Liver (tissue), 9 donors: ENCODE results near the gene ATAD1. TPM values are rescaled to one million over a fixed set of nuclear protein-coding genes. Genes with fewer than 3 reads are reported as not detected.

ENCODE experiments used
- DNase-seq: peaks from one replicate; pipeline ENCODE4 v3.0.0-alpha.2; 2017; ENCODE audit warnings: low spot score
- H3K27ac ChIP-seq, 2 donors: one replicate each; pipeline ENCODE4 v1.7.0; 2013; ENCODE audit warnings: inconsistent platforms in 2 of 2, low read length in 2 of 2, control low read depth in 1 of 2, low read depth in 1 of 2, mild to moderate bottlenecking in 1 of 2
- H3K27me3 ChIP-seq, 4 donors: one replicate each; pipeline versions ENCODE4 v1.6.1 to v1.7.0; 2013; ENCODE audit warnings: low read length in 3 of 4, inconsistent platforms in 1 of 4, mild to moderate bottlenecking in 1 of 4, moderate library complexity in 1 of 4; ENCODE audit not compliant: control insufficient read depth in 4 of 4, insufficient read depth in 4 of 4
- H3K36me3 ChIP-seq, 4 donors: one replicate each; pipeline versions ENCODE4 v1.6.1 to v1.7.0; 2013; ENCODE audit warnings: low read length in 3 of 4, mild to moderate bottlenecking in 3 of 4, low read depth in 1 of 4, moderate library complexity in 1 of 4; ENCODE audit not compliant: control insufficient read depth in 4 of 4, insufficient read depth in 3 of 4
- H3K4me1 ChIP-seq, 4 donors: one replicate each; pipeline versions ENCODE4 v1.6.1 to v1.7.0; 2013; ENCODE audit warnings: low read length in 3 of 4, mild to moderate bottlenecking in 3 of 4, moderate library complexity in 1 of 4; ENCODE audit not compliant: control insufficient read depth in 4 of 4, insufficient read depth in 4 of 4
- H3K4me3 ChIP-seq, 3 donors: one replicate each; pipeline versions ENCODE4 v1.6.1 to v1.7.0; 2013; ENCODE audit warnings: low read length in 3 of 3, control low read depth in 1 of 3, low read depth in 1 of 3, mild to moderate bottlenecking in 1 of 3
- H3K9ac ChIP-seq, 2 donors: one replicate each; pipeline ENCODE4 v1.7.0; 2013; ENCODE audit warnings: low read length in 2 of 2, mild to moderate bottlenecking in 2 of 2, moderate library complexity in 2 of 2, control low read depth in 1 of 2, low read depth in 1 of 2
- H3K9me3 ChIP-seq, 4 donors: one replicate each; pipeline versions ENCODE4 v1.6.1 to v1.7.0; 2013; ENCODE audit warnings: low read length in 3 of 4; ENCODE audit not compliant: control insufficient read depth in 4 of 4
- EGR1 ChIP-seq, 2 donors: IDR thresholded peaks; 2 replicates each; pipeline ENCODE4 v1.6.1; 2016 to 2018; ENCODE audit warnings: antibody characterized with exemption in 2 of 2, low read depth in 2 of 2
- FOXA2 ChIP-seq: IDR thresholded peaks from 2 replicates; pipeline ENCODE4 v1.6.1; 2016; ENCODE audit warnings: antibody characterized with exemption
- HNF4A ChIP-seq, 2 donors: conservative IDR thresholded peaks; 2 replicates each; pipeline ENCODE4 v1.6.1; 2016; ENCODE audit warnings: antibody characterized with exemption in 2 of 2, mild to moderate bottlenecking in 2 of 2
- HNF4G ChIP-seq: IDR thresholded peaks from 2 replicates; pipeline ENCODE4 v1.6.1; 2016; ENCODE audit warnings: antibody characterized with exemption
- JUND ChIP-seq, 2 donors: IDR thresholded peaks; 2 replicates each; pipeline ENCODE4 v1.6.1; 2016; ENCODE audit warnings: antibody characterized with exemption in 2 of 2
- NR2F2 ChIP-seq: IDR thresholded peaks from 2 replicates; pipeline ENCODE4 v1.6.1; 2016; ENCODE audit warnings: antibody characterized with exemption
- RAD21 ChIP-seq, 2 donors: IDR thresholded peaks; 2 replicates each; pipeline ENCODE4 v1.6.1; 2016; ENCODE audit warnings: antibody characterized with exemption in 2 of 2, mild to moderate bottlenecking in 2 of 2
- SP1 ChIP-seq: IDR thresholded peaks from 2 replicates; pipeline ENCODE4 v1.6.1; 2018; ENCODE audit warnings: antibody characterized with exemption, mild to moderate bottlenecking
- WGBS: extraction: QIAGEN DNeasy Blood & Tissue Kit; methylation state at CpG from one replicate; pipeline ENCODE4 v1.1.7; 2013; 5-methylcytosine and 5-hydroxymethylcytosine counted together
- polyA plus RNA-seq, 2 donors: library from polyadenylated mRNA; stranded (reverse) in 1 of 2; unstranded in 1 of 2; fragments of 200-250 nt in 1 of 2; fragments of >200 nt in 1 of 2; fragmentation: Nextera tagmentation in 1 of 2; extraction: Ambion mirVana in 1 of 2; gene quantifications; one replicate each; pipeline versions ENCODE4 v1.2.1 to v1.2.3, GENCODE V29; 2013 to 2015
- total RNA-seq, 2 donors: library from RNA; depleted of rRNA; stranded (reverse); fragments of >200 nt; gene quantifications; one replicate each; pipeline ENCODE4 v1.2.3, GENCODE V29; 2014
- TF ChIP-seq, protein P1 (sequence below): IDR thresholded peaks from 2 replicates; pipeline ENCODE4 v1.6.1; 2016; ENCODE audit warnings: antibody characterized with exemption, mild to moderate bottlenecking
- TF ChIP-seq, protein P2 (sequence below): fragments of 150-350 bp; IDR thresholded peaks from 2 replicates; pipeline ENCODE4 v1.5.1; 2017; ENCODE audit warnings: improper control_type of control experiment, low read depth, low read length; ENCODE audit not compliant: missing input control
- TF ChIP-seq, protein P3 (sequence below): IDR thresholded peaks from 2 replicates; pipeline ENCODE4 v1.6.1; 2016; ENCODE audit warnings: antibody characterized with exemption
- TF ChIP-seq, protein P4 (sequence below): IDR thresholded peaks from 2 replicates; pipeline ENCODE4 v1.6.1; 2016; ENCODE audit warnings: antibody characterized with exemption
- TF ChIP-seq, protein P5 (sequence below): IDR thresholded peaks from 2 replicates; pipeline ENCODE4 v1.6.1; 2016; ENCODE audit warnings: antibody characterized with exemption
- donor health status: healthy.
- donor health status: healthy.
- donor health status: healthy.
- donor health status: healthy.
- donor health status: healthy.

Gene ATAD1
- total and polyA plus RNA-seq, 4 donors = 12.6 to 33.4 (median 13.1) TPM

DNA sequence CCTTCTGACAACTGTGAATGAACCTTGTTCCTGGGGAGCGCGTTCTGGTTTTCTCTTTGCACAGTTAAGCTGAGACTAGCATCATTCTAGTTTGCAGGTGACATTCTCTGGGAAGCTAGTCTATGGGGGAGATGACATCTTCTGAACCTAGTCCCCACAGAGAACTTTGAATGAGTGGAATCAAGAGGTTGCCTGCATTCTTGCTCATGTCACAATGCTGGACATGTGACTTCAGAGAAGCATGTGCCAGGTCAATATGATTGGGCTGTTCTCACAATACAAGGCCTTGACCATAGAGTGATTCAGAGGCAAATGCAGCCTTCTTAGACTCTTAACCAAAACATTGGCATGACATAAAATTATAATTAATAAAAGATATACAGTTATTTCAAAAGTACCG, 23.2 kb upstream of the ATAD1 start:
- Histone ChIP-seq H3K9ac (no peak overlapping the region), H3K27ac (no peak overlapping the region), H3K4me1 (no peaks in the 10 kb centered on the region), H3K4me3 (no peak overlapping the region), H3K9me3 (no peaks in the 10 kb centered on the region), H3K27me3 (no peaks in the 10 kb centered on the region), H3K36me3 (no peaks in the 10 kb centered on the region)
- WGBS = 98% methylated on average over 3 of the region's 3 CpGs
- no peak for DNase-seq
- no peak for TF ChIP-seq JUND (IDR thresholded peaks at IDR 0.05)
- TF ChIP-seq, protein P1, sequence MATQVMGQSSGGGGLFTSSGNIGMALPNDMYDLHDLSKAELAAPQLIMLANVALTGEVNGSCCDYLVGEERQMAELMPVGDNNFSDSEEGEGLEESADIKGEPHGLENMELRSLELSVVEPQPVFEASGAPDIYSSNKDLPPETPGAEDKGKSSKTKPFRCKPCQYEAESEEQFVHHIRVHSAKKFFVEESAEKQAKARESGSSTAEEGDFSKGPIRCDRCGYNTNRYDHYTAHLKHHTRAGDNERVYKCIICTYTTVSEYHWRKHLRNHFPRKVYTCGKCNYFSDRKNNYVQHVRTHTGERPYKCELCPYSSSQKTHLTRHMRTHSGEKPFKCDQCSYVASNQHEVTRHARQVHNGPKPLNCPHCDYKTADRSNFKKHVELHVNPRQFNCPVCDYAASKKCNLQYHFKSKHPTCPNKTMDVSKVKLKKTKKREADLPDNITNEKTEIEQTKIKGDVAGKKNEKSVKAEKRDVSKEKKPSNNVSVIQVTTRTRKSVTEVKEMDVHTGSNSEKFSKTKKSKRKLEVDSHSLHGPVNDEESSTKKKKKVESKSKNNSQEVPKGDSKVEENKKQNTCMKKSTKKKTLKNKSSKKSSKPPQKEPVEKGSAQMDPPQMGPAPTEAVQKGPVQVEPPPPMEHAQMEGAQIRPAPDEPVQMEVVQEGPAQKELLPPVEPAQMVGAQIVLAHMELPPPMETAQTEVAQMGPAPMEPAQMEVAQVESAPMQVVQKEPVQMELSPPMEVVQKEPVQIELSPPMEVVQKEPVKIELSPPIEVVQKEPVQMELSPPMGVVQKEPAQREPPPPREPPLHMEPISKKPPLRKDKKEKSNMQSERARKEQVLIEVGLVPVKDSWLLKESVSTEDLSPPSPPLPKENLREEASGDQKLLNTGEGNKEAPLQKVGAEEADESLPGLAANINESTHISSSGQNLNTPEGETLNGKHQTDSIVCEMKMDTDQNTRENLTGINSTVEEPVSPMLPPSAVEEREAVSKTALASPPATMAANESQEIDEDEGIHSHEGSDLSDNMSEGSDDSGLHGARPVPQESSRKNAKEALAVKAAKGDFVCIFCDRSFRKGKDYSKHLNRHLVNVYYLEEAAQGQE = no peak
- TF ChIP-seq NR2F2 = no peak
- TF ChIP-seq, protein P2, sequence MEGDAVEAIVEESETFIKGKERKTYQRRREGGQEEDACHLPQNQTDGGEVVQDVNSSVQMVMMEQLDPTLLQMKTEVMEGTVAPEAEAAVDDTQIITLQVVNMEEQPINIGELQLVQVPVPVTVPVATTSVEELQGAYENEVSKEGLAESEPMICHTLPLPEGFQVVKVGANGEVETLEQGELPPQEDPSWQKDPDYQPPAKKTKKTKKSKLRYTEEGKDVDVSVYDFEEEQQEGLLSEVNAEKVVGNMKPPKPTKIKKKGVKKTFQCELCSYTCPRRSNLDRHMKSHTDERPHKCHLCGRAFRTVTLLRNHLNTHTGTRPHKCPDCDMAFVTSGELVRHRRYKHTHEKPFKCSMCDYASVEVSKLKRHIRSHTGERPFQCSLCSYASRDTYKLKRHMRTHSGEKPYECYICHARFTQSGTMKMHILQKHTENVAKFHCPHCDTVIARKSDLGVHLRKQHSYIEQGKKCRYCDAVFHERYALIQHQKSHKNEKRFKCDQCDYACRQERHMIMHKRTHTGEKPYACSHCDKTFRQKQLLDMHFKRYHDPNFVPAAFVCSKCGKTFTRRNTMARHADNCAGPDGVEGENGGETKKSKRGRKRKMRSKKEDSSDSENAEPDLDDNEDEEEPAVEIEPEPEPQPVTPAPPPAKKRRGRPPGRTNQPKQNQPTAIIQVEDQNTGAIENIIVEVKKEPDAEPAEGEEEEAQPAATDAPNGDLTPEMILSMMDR = no peak
- TF ChIP-seq, protein P3, sequence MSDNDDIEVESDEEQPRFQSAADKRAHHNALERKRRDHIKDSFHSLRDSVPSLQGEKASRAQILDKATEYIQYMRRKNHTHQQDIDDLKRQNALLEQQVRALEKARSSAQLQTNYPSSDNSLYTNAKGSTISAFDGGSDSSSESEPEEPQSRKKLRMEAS = no peak
- TF ChIP-seq EGR1 (IDR thresholded peaks at IDR 0.05; ENCODE audit: low read depth in 2 of 2) = no peak

DNA sequence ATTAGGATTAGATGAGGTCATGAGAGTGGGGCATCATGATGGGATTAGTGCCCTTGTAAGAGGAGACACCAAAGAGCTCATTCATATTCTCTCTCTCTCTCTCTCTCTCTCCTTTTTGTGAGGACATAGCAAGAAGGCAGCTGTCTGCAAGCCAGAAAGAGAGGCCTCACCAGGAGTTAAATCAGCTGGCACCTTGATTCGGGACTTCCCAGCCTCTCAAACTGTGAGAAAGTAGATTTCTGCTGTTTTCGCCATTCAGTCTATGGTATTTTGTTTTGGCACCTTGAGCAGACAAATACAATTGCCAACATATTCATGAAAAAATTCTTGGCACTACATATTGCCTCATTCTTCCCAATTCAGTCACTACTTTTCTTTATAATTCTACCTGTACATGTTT, 20.6 kb upstream of the ATAD1 start:
- WGBS = 89% methylated on average over 2 of the region's 2 CpGs

More for the DNA sequence above, 20.6 kb upstream of the ATAD1 start:
- Histone ChIP-seq H3K4me3 (no peak overlapping the region), H3K4me1 (no peaks in the 10 kb centered on the region), H3K27ac (no peak overlapping the region), H3K9ac (no peak overlapping the region), H3K27me3 (no peaks in the 10 kb centered on the region), H3K9me3 (no peaks in the 10 kb centered on the region), H3K36me3 (no peaks in the 10 kb centered on the region)
- TF ChIP-seq HNF4G (no peak), FOXA2 (no peak), HNF4A (conservative IDR thresholded peaks at IDR 0.05) (no peak), RAD21 (IDR thresholded peaks at IDR 0.05) (no peak), NR2F2 (no peak), SP1 (no peak)
- TF ChIP-seq, protein P2 = no peak
- TF ChIP-seq, protein P1 = no peak
- TF ChIP-seq, protein P4, sequence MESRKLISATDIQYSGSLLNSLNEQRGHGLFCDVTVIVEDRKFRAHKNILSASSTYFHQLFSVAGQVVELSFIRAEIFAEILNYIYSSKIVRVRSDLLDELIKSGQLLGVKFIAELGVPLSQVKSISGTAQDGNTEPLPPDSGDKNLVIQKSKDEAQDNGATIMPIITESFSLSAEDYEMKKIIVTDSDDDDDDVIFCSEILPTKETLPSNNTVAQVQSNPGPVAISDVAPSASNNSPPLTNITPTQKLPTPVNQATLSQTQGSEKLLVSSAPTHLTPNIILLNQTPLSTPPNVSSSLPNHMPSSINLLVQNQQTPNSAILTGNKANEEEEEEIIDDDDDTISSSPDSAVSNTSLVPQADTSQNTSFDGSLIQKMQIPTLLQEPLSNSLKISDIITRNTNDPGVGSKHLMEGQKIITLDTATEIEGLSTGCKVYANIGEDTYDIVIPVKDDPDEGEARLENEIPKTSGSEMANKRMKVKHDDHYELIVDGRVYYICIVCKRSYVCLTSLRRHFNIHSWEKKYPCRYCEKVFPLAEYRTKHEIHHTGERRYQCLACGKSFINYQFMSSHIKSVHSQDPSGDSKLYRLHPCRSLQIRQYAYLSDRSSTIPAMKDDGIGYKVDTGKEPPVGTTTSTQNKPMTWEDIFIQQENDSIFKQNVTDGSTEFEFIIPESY = no peak
- TF ChIP-seq, protein P5, sequence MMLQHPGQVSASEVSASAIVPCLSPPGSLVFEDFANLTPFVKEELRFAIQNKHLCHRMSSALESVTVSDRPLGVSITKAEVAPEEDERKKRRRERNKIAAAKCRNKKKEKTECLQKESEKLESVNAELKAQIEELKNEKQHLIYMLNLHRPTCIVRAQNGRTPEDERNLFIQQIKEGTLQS = no peak
- DNase-seq = no peak
